Peyer's patch (tissue), 4 donors: ENCODE measurements around the gene COMTD1.

Experiments used
- POLR2A ChIP-seq, 2 donors: fragments of 450-650 bp; IDR thresholded peaks; one replicate each; pipeline ENCODE4 v1.5.1; 2017; ENCODE audit warnings: antibody characterized with exemption in 2 of 2, mild to moderate bottlenecking in 2 of 2, moderate library complexity in 2 of 2
- TF ChIP-seq, protein P1 (sequence below), 6 experiments: fragments of 450-650 bp in 4 of 6; fragments of 200-600 bp in 2 of 6; sonication (generic) in 1 of 6; IDR thresholded peaks; one replicate each; pipeline ENCODE4 v1.5.1; 2017 to 2019; ENCODE audit warnings: antibody characterized with exemption in 6 of 6, mild to moderate bottlenecking in 3 of 6, moderate library complexity in 1 of 6

DNA sequence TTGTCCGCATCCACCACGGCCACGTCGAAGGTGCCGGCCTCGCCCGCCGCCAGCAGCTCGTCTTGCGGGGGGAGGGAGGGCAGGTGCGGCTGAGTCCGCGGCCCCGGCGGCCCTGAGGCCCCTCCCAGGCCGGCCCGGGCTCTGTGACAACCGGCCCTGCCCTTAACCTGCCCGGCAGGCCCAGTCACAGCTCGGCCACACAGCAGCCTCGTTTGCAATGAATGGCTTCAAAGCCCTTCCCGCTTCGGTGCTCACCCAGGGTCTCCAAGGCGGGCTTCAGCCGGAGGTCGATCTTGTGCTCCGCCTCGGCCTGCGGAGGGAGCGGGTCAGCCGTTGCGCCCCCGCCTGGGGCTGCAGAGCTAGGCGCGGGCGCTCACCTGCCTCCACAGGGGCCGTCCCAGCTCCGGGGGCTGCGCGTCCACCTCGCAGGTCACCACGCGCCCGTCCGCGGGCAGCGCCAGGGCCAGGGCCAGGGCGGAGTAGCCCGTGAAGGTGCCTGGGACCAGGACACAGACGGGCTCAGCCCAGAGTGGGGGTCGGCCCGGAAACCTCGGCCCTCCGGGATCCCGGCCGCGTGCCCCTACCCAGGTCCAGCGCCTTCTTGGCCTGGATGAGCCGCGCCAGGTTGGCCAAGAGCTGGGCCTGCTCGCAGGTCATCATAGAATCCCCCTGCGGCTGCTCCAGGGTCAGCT, 928 bp downstream of the COMTD1 start:
- TF ChIP-seq, protein P1, sequence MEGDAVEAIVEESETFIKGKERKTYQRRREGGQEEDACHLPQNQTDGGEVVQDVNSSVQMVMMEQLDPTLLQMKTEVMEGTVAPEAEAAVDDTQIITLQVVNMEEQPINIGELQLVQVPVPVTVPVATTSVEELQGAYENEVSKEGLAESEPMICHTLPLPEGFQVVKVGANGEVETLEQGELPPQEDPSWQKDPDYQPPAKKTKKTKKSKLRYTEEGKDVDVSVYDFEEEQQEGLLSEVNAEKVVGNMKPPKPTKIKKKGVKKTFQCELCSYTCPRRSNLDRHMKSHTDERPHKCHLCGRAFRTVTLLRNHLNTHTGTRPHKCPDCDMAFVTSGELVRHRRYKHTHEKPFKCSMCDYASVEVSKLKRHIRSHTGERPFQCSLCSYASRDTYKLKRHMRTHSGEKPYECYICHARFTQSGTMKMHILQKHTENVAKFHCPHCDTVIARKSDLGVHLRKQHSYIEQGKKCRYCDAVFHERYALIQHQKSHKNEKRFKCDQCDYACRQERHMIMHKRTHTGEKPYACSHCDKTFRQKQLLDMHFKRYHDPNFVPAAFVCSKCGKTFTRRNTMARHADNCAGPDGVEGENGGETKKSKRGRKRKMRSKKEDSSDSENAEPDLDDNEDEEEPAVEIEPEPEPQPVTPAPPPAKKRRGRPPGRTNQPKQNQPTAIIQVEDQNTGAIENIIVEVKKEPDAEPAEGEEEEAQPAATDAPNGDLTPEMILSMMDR (IDR thresholded peaks at IDR 0.05) = no peak
- TF ChIP-seq POLR2A (IDR thresholded peaks at IDR 0.05) = peak; percentile 30 to 34
